ENCODE measurements around the gene PCDH15. TPM values are rescaled to one million over a fixed set of nuclear protein-coding genes. Genes with fewer than 3 reads are reported as not detected.

The PCDH15 gene
- total RNA-seq, 1 experiment from 2014 or later: 0.59 TPM

DNA sequence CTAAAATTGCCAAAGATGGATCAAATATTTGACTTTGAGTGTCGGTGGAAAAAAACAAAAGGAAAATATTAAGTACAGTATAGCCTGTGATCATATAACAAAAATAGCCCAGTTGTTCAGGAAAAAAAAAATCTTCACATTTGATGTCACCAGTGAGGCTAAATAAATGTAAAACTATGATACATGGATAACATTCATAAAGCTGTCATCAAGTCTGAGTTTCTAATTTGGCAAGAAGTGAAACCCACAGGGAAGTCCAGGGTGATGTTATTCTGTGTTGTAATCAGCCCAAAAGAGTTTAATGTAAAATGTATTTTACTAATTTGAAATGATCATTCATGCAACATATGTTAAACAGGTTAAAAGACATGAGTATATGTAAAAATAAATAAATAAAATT is 908.0 kb downstream of the PCDH15 start:
- peaks cover 3% of the 10 kb centered on the region; the same call in 1 of the 2 replicates for H3K36me3 Mint-ChIP-seq
- no peak for ATAC-seq
- no peak overlapping the region for H3K27ac Mint-ChIP-seq
- no peak for TF ChIP-seq ZNF219 (CRISPR knock-in tag; IDR thresholded peaks at IDR 0.05; ENCODE audit: borderline replicate concordance)
- TF ChIP-seq, protein P1, sequence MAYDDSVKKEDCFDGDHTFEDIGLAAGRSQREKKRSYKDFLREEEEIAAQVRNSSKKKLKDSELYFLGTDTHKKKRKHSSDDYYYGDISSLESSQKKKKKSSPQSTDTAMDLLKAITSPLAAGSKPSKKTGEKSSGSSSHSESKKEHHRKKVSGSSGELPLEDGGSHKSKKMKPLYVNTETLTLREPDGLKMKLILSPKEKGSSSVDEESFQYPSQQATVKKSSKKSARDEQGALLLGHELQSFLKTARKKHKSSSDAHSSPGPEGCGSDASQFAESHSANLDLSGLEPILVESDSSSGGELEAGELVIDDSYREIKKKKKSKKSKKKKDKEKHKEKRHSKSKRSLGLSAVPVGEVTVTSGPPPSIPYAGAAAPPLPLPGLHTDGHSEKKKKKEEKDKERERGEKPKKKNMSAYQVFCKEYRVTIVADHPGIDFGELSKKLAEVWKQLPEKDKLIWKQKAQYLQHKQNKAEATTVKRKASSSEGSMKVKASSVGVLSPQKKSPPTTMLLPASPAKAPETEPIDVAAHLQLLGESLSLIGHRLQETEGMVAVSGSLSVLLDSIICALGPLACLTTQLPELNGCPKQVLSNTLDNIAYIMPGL (CRISPR knock-in tag; IDR thresholded peaks at IDR 0.05): no peak
- no peak for TF ChIP-seq CREB1 (CRISPR knock-in tag; IDR thresholded peaks at IDR 0.05)
- TF ChIP-seq, protein P2, sequence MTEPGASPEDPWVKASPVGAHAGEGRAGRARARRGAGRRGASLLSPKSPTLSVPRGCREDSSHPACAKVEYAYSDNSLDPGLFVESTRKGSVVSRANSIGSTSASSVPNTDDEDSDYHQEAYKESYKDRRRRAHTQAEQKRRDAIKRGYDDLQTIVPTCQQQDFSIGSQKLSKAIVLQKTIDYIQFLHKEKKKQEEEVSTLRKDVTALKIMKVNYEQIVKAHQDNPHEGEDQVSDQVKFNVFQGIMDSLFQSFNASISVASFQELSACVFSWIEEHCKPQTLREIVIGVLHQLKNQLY (CRISPR knock-in tag; IDR thresholded peaks at IDR 0.05): no peak
- no peak for TF ChIP-seq ZNF396 (CRISPR knock-in tag; IDR thresholded peaks at IDR 0.05; ENCODE audit: borderline replicate concordance)
- TF ChIP-seq, protein P3, sequence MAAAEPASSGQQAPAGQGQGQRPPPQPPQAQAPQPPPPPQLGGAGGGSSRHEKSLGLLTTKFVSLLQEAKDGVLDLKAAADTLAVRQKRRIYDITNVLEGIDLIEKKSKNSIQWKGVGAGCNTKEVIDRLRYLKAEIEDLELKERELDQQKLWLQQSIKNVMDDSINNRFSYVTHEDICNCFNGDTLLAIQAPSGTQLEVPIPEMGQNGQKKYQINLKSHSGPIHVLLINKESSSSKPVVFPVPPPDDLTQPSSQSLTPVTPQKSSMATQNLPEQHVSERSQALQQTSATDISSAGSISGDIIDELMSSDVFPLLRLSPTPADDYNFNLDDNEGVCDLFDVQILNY (CRISPR knock-in tag; IDR thresholded peaks at IDR 0.05): no peak
- TF ChIP-seq, protein P4, sequence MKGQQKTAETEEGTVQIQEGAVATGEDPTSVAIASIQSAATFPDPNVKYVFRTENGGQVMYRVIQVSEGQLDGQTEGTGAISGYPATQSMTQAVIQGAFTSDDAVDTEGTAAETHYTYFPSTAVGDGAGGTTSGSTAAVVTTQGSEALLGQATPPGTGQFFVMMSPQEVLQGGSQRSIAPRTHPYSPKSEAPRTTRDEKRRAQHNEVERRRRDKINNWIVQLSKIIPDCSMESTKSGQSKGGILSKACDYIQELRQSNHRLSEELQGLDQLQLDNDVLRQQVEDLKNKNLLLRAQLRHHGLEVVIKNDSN (CRISPR knock-in tag; IDR thresholded peaks at IDR 0.05): no peak
- TF ChIP-seq, protein P5, sequence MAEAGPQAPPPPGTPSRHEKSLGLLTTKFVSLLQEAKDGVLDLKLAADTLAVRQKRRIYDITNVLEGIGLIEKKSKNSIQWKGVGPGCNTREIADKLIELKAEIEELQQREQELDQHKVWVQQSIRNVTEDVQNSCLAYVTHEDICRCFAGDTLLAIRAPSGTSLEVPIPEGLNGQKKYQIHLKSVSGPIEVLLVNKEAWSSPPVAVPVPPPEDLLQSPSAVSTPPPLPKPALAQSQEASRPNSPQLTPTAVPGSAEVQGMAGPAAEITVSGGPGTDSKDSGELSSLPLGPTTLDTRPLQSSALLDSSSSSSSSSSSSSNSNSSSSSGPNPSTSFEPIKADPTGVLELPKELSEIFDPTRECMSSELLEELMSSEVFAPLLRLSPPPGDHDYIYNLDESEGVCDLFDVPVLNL (CRISPR knock-in tag; IDR thresholded peaks at IDR 0.05; ENCODE audit: borderline replicate concordance, low read depth): no peak
- TF ChIP-seq NR3C1 (CRISPR knock-in tag; conservative IDR thresholded peaks at IDR 0.05; ENCODE audit: low read depth): no peak
- ChIA-PET POLR2A (no interaction called here), CTCF (no interaction called here)
- no peak overlapping the region for H3K4me3 Mint-ChIP-seq
- peaks cover 3% of the 10 kb centered on the region for H3K4me1 Mint-ChIP-seq
- DNase-seq (ENCODE audit: low spot score): no peak
- H3K27me3 Mint-ChIP-seq (ENCODE audit: low read depth): no peaks in the 10 kb centered on the region
- peaks cover 5% of the 10 kb centered on the region for H3K9me3 Mint-ChIP-seq

DNA sequence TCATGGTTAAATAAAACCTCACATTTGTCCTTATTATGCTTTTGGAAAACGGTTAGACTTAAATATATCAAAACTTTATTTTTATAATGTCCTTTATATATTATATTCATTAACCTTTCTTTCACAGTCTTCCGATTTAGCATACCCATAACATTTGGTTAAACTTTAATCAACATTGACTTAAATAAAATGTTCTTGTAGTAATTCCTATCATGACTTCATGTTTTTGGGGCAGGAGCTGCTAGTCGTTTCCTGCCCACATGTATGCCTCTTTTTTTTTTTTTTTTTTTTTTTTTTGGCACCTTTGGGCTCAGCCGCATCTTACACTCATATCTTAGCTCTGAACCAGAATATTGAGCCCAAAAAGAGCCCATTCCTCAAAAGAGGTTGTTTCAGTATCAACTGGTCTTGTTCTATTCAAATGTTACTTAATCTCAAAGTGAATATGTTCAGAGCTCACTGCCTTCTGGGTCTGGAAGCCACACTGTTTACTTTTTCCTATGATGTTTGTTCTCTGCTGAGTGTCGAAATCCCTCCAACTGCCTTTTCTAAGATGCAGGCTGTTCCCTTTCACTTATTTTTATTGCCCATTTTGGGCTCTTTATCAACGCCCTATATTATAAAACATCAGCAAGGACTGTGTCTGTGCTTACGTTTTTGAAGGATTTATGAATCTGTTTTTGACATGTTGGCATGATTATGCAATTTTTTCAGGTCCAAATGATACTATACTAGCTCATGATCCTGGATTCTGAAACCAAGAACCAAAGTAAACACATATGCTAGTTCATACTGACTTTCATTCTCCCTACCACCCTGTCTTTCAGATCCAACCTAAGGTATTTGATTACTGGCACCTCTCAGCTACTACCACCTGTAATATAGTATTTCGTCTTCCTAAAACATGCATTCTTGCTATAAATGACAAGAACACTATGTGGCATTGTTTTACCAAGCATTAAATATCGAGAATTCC is 914.4 kb downstream of the PCDH15 start:
- DNase-seq (ENCODE audit: low spot score) (no peak), ATAC-seq (no peak)
- H3K27ac Mint-ChIP-seq: peak overlapping the region; percentile 71; the same call in 1 of the 2 replicates
- H3K4me3 Mint-ChIP-seq: no peak overlapping the region
- CTCF ChIA-PET: no interaction called here
- H3K27me3 Mint-ChIP-seq (ENCODE audit: low read depth): no peaks in the 10 kb centered on the region
- no peaks in the 10 kb centered on the region for H3K36me3 Mint-ChIP-seq
- H3K9me3 Mint-ChIP-seq: no peaks in the 10 kb centered on the region
- H3K4me1 Mint-ChIP-seq: 0 out of 2 replicates have a peak, but pooled peaks cover 5% of the 10 kb centered on the region
- POLR2A ChIA-PET: interaction anchor here (0.6 to 0.7 kb wide), 4 partner anchors 32 to 430 kb away, joined by 3 to 4 read pairs (median 4); no protein-coding TSS in a partner anchor
- TF ChIP-seq, protein P6, sequence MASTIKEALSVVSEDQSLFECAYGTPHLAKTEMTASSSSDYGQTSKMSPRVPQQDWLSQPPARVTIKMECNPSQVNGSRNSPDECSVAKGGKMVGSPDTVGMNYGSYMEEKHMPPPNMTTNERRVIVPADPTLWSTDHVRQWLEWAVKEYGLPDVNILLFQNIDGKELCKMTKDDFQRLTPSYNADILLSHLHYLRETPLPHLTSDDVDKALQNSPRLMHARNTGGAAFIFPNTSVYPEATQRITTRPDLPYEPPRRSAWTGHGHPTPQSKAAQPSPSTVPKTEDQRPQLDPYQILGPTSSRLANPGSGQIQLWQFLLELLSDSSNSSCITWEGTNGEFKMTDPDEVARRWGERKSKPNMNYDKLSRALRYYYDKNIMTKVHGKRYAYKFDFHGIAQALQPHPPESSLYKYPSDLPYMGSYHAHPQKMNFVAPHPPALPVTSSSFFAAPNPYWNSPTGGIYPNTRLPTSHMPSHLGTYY (CRISPR knock-in tag; IDR thresholded peaks at IDR 0.05): no peak
- TF ChIP-seq GRHL2 (CRISPR knock-in tag; IDR thresholded peaks at IDR 0.05; ENCODE audit: insufficient replicate concordance, severe bottlenecking) (no peak), ZNF423 (CRISPR knock-in tag; IDR thresholded peaks at IDR 0.05) (no peak), RELA (CRISPR knock-in tag; IDR thresholded peaks at IDR 0.05; ENCODE audit: borderline replicate concordance) (no peak), IRF2 (CRISPR knock-in tag; IDR thresholded peaks at IDR 0.05; ENCODE audit: borderline replicate concordance, low read depth) (no peak), PRRX2 (CRISPR knock-in tag; IDR thresholded peaks at IDR 0.05) (no peak)
- TF ChIP-seq, protein P7, sequence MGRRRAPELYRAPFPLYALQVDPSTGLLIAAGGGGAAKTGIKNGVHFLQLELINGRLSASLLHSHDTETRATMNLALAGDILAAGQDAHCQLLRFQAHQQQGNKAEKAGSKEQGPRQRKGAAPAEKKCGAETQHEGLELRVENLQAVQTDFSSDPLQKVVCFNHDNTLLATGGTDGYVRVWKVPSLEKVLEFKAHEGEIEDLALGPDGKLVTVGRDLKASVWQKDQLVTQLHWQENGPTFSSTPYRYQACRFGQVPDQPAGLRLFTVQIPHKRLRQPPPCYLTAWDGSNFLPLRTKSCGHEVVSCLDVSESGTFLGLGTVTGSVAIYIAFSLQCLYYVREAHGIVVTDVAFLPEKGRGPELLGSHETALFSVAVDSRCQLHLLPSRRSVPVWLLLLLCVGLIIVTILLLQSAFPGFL (CRISPR knock-in tag; IDR thresholded peaks at IDR 0.05; ENCODE audit: borderline replicate concordance): no peak
- TF ChIP-seq, protein P8, sequence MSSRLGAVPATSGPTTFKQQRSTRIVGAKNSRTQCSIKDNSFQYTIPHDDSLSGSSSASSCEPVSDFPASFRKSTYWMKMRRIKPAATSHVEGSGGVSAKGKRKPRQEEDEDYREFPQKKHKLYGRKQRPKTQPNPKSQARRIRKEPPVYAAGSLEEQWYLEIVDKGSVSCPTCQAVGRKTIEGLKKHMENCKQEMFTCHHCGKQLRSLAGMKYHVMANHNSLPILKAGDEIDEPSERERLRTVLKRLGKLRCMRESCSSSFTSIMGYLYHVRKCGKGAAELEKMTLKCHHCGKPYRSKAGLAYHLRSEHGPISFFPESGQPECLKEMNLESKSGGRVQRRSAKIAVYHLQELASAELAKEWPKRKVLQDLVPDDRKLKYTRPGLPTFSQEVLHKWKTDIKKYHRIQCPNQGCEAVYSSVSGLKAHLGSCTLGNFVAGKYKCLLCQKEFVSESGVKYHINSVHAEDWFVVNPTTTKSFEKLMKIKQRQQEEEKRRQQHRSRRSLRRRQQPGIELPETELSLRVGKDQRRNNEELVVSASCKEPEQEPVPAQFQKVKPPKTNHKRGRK (CRISPR knock-in tag; IDR thresholded peaks at IDR 0.05; ENCODE audit: borderline replicate concordance): no peak
- TF ChIP-seq, protein P9, sequence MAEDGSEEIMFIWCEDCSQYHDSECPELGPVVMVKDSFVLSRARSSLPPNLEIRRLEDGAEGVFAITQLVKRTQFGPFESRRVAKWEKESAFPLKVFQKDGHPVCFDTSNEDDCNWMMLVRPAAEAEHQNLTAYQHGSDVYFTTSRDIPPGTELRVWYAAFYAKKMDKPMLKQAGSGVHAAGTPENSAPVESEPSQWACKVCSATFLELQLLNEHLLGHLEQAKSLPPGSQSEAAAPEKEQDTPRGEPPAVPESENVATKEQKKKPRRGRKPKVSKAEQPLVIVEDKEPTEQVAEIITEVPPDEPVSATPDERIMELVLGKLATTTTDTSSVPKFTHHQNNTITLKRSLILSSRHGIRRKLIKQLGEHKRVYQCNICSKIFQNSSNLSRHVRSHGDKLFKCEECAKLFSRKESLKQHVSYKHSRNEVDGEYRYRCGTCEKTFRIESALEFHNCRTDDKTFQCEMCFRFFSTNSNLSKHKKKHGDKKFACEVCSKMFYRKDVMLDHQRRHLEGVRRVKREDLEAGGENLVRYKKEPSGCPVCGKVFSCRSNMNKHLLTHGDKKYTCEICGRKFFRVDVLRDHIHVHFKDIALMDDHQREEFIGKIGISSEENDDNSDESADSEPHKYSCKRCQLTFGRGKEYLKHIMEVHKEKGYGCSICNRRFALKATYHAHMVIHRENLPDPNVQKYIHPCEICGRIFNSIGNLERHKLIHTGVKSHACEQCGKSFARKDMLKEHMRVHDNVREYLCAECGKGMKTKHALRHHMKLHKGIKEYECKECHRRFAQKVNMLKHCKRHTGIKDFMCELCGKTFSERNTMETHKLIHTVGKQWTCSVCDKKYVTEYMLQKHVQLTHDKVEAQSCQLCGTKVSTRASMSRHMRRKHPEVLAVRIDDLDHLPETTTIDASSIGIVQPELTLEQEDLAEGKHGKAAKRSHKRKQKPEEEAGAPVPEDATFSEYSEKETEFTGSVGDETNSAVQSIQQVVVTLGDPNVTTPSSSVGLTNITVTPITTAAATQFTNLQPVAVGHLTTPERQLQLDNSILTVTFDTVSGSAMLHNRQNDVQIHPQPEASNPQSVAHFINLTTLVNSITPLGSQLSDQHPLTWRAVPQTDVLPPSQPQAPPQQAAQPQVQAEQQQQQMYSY (CRISPR knock-in tag; IDR thresholded peaks at IDR 0.05): no peak

All from WTC11 (cell line).